Endothelial cell of umbilical vein (primary cell): Measurements from ENCODE around the gene RALA. TPM values are rescaled to one million over a fixed set of nuclear protein-coding genes. Genes with fewer than 3 reads are reported as not detected.

Source experiments
- BruUV-seq: library from RNA; stranded (reverse); fragments of 400-500 nt; replicated peaks from 2 replicates; lab custom pipeline; 2021; lab: Mats Ljungman, UMichigan
- CTCF ChIA-PET: fragments of 300-600, 350-600 bp; sonication (Branson Sonifier 250); formaldehyde crosslinking; loops from one replicate; lab custom pipeline; 2021; ENCODE audit warnings: antibody characterized with exemption, inconsistent platforms; lab: Charles Lee
- POLR2A ChIA-PET: fragments of 300-600, 350-600 bp; sonication (Branson Sonifier 250); formaldehyde crosslinking; loops from one replicate; lab custom pipeline; 2021; ENCODE audit warnings: antibody characterized with exemption, inconsistent platforms; lab: Charles Lee
- DNase-seq: peaks from one replicate; pipeline ENCODE4 v3.0.0-alpha.2; 2011; ENCODE audit warnings: low read depth, low spot score
- FAIRE-seq: peaks from 2 replicates; lab custom pipeline; 2011; peaks lifted over from hg19 to GRCh38; lab: Jason Lieb, UNC
- H2AFZ ChIP-seq: 2 replicates; pipeline ENCODE4 v1.6.0; 2012; ENCODE audit warnings: low read depth, low read length, control low read depth, inconsistent platforms
- H3K27ac ChIP-seq: 2 replicates; pipeline ENCODE4 v1.5.1; 2011; ENCODE audit warnings: low read depth, mild to moderate bottlenecking, control low read depth, low read length, moderate library complexity; ENCODE audit not compliant: insufficient read depth
- H3K27me3 ChIP-seq, 2 experiments: 2 replicates each; pipeline versions ENCODE4 v1.6.0 to v1.6.1; 2011; ENCODE audit warnings: low read length in 2 of 2, mixed read lengths in 1 of 2; ENCODE audit not compliant: control insufficient read depth in 2 of 2, insufficient read depth in 2 of 2
- H3K36me3 ChIP-seq, 2 experiments: 2 replicates in 1 of 2; 3 replicates in 1 of 2; pipeline ENCODE4 v1.5.1; 2011; ENCODE audit warnings: low read length in 2 of 2, mild to moderate bottlenecking in 1 of 2, moderate library complexity in 1 of 2; ENCODE audit not compliant: control insufficient read depth in 2 of 2, insufficient read depth in 2 of 2; ENCODE audit errors: extremely low read depth in 1 of 2
- H3K4me1 ChIP-seq: 3 replicates; pipeline ENCODE4 v1.5.1; 2011; ENCODE audit warnings: mild to moderate bottlenecking, low read length; ENCODE audit not compliant: control insufficient read depth, insufficient read depth; ENCODE audit errors: extremely low read depth
- H3K4me2 ChIP-seq: 2 replicates; pipeline ENCODE4 v1.6.1; 2011; ENCODE audit warnings: low read length, control low read depth, mixed read lengths; ENCODE audit not compliant: insufficient read depth
- H3K4me3 ChIP-seq, 3 experiments: fragments of 200-600 bp in 1 of 3; sonication (generic), shearing (Covaris generic) in 1 of 3; replicated peaks in 1 of 3; 2 replicates each; pipeline ENCODE4 v1.5.1; 2011 to 2016; ENCODE audit warnings: control low read depth in 3 of 3, low read length in 3 of 3, mild to moderate bottlenecking in 2 of 3, inconsistent platforms in 1 of 3, low read depth in 1 of 3, moderate library complexity in 1 of 3; ENCODE audit not compliant: insufficient read depth in 1 of 3
- H3K79me2 ChIP-seq: 2 replicates; pipeline ENCODE4 v1.6.0; 2012; ENCODE audit warnings: low read length, inconsistent platforms; ENCODE audit not compliant: control insufficient read depth, insufficient read depth
- H3K9ac ChIP-seq: replicated peaks from 2 replicates; pipeline ENCODE3; 2011; ENCODE audit warnings: low read length, control low read depth; ENCODE audit not compliant: insufficient read depth; ENCODE audit errors: extremely low read depth
- H3K9me1 ChIP-seq: replicated peaks from 3 replicates; pipeline ENCODE4 v1.6.0; 2011; ENCODE audit warnings: mild to moderate bottlenecking, low read length; ENCODE audit not compliant: control insufficient read depth, insufficient read depth; ENCODE audit errors: extremely low read depth
- H3K9me3 ChIP-seq: replicated peaks from 2 replicates; pipeline ENCODE4 v1.5.1; 2012; ENCODE audit warnings: low read length, inconsistent platforms; ENCODE audit not compliant: control insufficient read depth, insufficient read depth
- H4K20me1 ChIP-seq: replicated peaks from 2 replicates; pipeline ENCODE3; 2011; ENCODE audit warnings: mild to moderate bottlenecking, low read length; ENCODE audit not compliant: control insufficient read depth, insufficient read depth; ENCODE audit errors: extremely low read depth
- CTCF ChIP-seq, 2 donors: IDR thresholded peaks; 1 replicate in 1 of 2; 2 replicates in 1 of 2; pipeline ENCODE4 v1.5.1; 2011; ENCODE audit warnings: low read length in 2 of 2, mild to moderate bottlenecking in 2 of 2, moderate library complexity in 2 of 2, control low read depth in 1 of 2, inconsistent platforms in 1 of 2, low read depth in 1 of 2; ENCODE audit not compliant: insufficient read depth in 1 of 2; ENCODE audit errors: extremely low read depth in 1 of 2
- EZH2 ChIP-seq: IDR thresholded peaks from 2 replicates; pipeline ENCODE4 v1.6.1; 2012; ENCODE audit warnings: borderline replicate concordance, low read depth, mild to moderate bottlenecking, moderate library complexity, low read length, inconsistent platforms; ENCODE audit not compliant: severe bottlenecking
- JUN ChIP-seq: IDR thresholded peaks from 2 replicates; pipeline ENCODE4 v1.6.1; 2011; ENCODE audit warnings: borderline replicate concordance, low read depth; ENCODE audit not compliant: insufficient read length, insufficient read depth
- MAX ChIP-seq: IDR thresholded peaks from 2 replicates; pipeline ENCODE4 v1.6.1; 2011; ENCODE audit not compliant: insufficient read depth, insufficient read length
- MYC ChIP-seq: IDR thresholded peaks from one replicate; pipeline ENCODE4 v1.6.1; 2011; ENCODE audit warnings: mild to moderate bottlenecking, low read depth, low read length
- POLR2AphosphoS5 ChIP-seq: IDR thresholded peaks from 2 replicates; pipeline ENCODE4 v1.6.1; 2012; ENCODE audit warnings: low read depth, mild to moderate bottlenecking, control low read depth, low read length, moderate library complexity; ENCODE audit not compliant: insufficient read depth
- dilution Hi-C: fragments of 300-500 bp; cut with MboI; formaldehyde crosslinking; loops from one replicate; pipeline ENCODE4 v1.15.0; 2019; ENCODE audit warnings: low sequenced_read_pairs; ENCODE audit not compliant: extremely low pct_ligation_motif_present
- intact Hi-C: fragments of 100-400 bp; cut with micrococcal nuclease; formaldehyde crosslinking; loops from one replicate; pipeline ENCODE4 v1.10.0; 2022
- polyA plus RNA-seq, 4 experiments: library from polyadenylated mRNA; depleted of rRNA in 3 of 4; stranded (reverse) in 3 of 4; unstranded in 1 of 4; fragments of >200 nt; gene quantifications; 2 replicates each; pipeline versions ENCODE4 v1.2.1 to v1.2.3, GENCODE V29; 2011 to 2012; ENCODE audit warnings: missing spikeins in 1 of 4
- total RNA-seq: library from RNA; stranded (reverse); gene quantifications from 2 replicates; pipeline ENCODE4 v1.2.3, GENCODE V29; 2021

RALA gene
- total and polyA plus RNA-seq, 2 donors (not counting 3 experiments of a cell fraction or from before 2014, with no cell fraction given) = 91.1 to 191 TPM

- ChIA-PET POLR2A (no interaction called here), CTCF (interaction anchor here (0.6 kb wide), 1 partner anchor 14 kb away, joined by 3 read pairs; no protein-coding TSS in a partner anchor)
- Histone ChIP-seq H3K9ac (no peak overlapping the region), H3K79me2 (no peaks in the 10 kb centered on the region), H3K27me3 (peaks cover 0 to under 1% of the 10 kb centered on the region in 2 experiments), H3K4me1 (no peaks in the 10 kb centered on the region), H3K9me1 (no peaks in the 10 kb centered on the region), H3K9me3 (no peaks in the 10 kb centered on the region), H3K36me3 (no peaks in the 10 kb centered on the region), H3K4me3 (no peak overlapping the region), H4K20me1 (no peaks in the 10 kb centered on the region), H2AFZ (no peak overlapping the region), H3K27ac (no peak overlapping the region), H3K4me2 (no peak overlapping the region)
- intact Hi-C loops (no loop called here), dilution Hi-C loops (no loop called here)
- DNase-seq = no peak
- no peak for FAIRE-seq
- TF ChIP-seq MAX (no peak), JUN (no peak), POLR2AphosphoS5 (no peak), MYC (no peak), CTCF (IDR thresholded peaks at IDR 0.05; ENCODE audit: extremely low read depth in 1 of 2, insufficient read depth in 1 of 2, low read depth in 1 of 2, low read length in 2 of 2) (no peak), EZH2 (no peak)
- no TSS peak for BruUV-seq
These were observed 98.0 kb downstream of the RALA start for GRCh38 chr7:39721345-39721744.
